Suprapubic skin (tissue), 4 donors: ENCODE data around the gene FER.

ENCODE experiments used
- EP300 ChIP-seq: sonication (generic); formaldehyde crosslinking; IDR thresholded peaks from one replicate; pipeline ENCODE4 v1.6.1; 2017; ENCODE audit warnings: antibody characterized with exemption
- POLR2AphosphoS5 ChIP-seq, 3 donors: sonication (generic); formaldehyde crosslinking; IDR thresholded peaks; one replicate each; pipeline ENCODE4 v1.6.1; 2017; ENCODE audit warnings: antibody characterized with exemption in 3 of 3

DNA sequence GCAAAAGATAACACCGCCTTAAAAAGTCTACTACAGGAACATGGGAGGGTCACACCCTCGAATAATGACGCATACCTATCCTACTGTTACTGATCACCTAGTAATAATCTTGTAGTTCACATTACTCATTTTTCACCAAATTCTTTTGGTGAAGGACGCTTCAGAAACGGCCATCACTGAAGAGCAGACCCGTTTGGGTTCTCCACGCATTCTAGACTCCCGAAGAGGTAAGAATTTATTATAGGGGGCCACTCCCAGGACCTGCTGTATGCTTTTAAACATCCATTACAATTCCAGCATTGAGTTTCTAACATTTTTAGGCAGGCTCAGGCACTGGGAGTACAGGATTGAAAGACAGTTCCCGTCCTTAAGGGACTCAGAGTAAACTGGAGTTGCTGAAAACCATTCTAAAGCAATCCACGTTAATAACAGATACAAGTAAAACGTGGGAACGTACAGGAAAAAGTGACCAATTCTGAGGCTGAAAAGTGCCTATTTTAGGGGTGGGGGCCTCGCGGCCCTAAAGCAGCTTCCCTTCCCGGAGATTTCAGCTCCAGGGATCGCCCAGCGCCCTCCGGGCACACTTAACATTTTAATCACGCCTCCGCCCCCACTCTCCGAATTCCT is at the start of gene FER:
- peak in 1 of 3 donors; percentile 20 for TF ChIP-seq POLR2AphosphoS5 (IDR thresholded peaks at IDR 0.05)
- no peak for TF ChIP-seq EP300
